ENCODE data around the gene JMJD1C. TPM values are rescaled to one million over a fixed set of nuclear protein-coding genes. Genes with fewer than 3 reads are reported as not detected.

JMJD1C gene
- total RNA-seq, 6 experiments from 2014 or later = 29.6 to 53.3 (median 38.2) TPM

DNA sequence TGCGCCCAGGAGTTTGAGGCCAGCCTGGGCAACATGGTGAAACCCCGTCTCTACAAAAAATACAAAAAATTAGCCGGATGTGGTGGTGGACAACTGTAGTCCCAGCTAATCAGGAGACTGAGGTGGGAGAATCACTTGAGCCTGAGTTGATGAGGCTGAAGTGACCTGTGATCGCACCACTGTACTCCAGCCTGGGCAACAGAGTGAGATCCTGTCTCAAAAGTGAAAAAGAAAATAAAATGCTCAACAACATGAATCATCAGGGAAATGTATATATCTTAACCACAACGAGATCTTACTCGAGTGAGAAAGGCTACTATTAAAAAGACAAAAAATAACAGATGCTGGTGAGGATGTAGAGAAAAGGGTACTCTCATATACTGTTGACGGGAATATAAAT lies 72.7 kb downstream of the JMJD1C start:
- intact Hi-C loops (cut with DNase I) = no loop called here
- WGBS (ENCODE audit: insufficient coverage, low coverage, low lambda C conversion rate, missing lambda C conversion rate) = 83% methylated on average over 6 of the region's 7 CpGs
- ATAC-seq (no peak), DNase-seq (no peak)
- Histone ChIP-seq H3K4me3 (no peak overlapping the region), H3K27me3 (no peaks in the 10 kb centered on the region), H3K36me3 (no peaks in the 10 kb centered on the region), H3K27ac (no peak overlapping the region), H3K9me3 (no peaks in the 10 kb centered on the region), H3K4me1 (peaks cover 0 to 8% (median 0%) of the 10 kb centered on the region in 4 donors)
- TF ChIP-seq CTCF (IDR thresholded peaks at IDR 0.05) (no peak), POLR2A (IDR thresholded peaks at IDR 0.05) (no peak)

DNA sequence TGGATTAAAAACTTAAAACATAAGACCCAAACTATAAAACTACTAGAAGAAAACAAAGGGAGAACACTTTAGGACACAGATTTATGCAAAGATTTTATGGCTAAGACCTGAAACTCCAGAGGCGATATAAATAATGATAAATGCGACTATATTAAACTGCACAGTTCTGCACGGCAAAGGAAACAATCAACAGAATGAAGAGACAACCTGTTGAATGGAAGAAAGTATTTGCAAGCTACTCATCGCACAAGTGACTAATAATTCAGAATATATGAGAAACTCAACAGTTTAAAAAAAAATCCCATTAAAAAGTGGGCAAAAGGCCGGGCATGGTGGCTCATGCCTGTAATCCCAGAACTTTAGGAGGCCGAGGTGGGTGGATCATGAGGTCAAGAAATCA lies 73.6 kb downstream of the JMJD1C start:
- Histone ChIP-seq H3K27ac (no peak overlapping the region), H3K27me3 (no peaks in the 10 kb centered on the region), H3K9me3 (no peaks in the 10 kb centered on the region), H3K36me3 (no peaks in the 10 kb centered on the region), H3K4me1 (peaks cover 0 to 8% (median 0%) of the 10 kb centered on the region in 4 donors), H3K4me3 (no peak overlapping the region)
- ATAC-seq (no peak), DNase-seq (no peak)
- WGBS (ENCODE audit: insufficient coverage, low coverage, low lambda C conversion rate, missing lambda C conversion rate) = 93% methylated on average over 6 of the region's 6 CpGs
- intact Hi-C loops (cut with DNase I) = no loop called here
- no peak for TF ChIP-seq CTCF (IDR thresholded peaks at IDR 0.05)
- no peak for TF ChIP-seq POLR2A (IDR thresholded peaks at IDR 0.05)

DNA sequence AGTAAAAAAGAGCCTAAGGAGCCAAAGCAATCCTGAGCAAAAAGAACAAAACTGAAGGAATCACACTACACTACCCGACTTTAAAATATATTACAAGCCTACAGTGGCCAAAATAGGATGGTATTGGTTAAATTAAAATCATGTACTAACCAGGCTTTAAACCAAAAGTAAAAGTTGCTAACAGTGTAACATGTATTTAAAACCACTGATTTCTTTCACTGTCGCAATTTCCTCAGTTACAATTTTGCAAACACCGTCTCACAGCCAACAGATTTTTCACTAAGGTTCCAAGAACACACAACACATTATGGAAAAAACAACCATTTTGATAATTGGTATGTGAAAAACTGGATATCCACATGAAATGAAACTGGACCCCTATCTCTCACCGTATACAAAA lies 74.0 kb downstream of the JMJD1C start:
- Histone ChIP-seq H3K9me3 (no peaks in the 10 kb centered on the region), H3K4me1 (peaks cover 0 to 8% (median 0%) of the 10 kb centered on the region in 4 donors), H3K4me3 (no peak overlapping the region), H3K27ac (peak overlapping the region in 1 of 3 donors; percentile 16), H3K36me3 (no peaks in the 10 kb centered on the region), H3K27me3 (no peaks in the 10 kb centered on the region)
- 43% methylated on average over 4 of the region's 4 CpGs for WGBS (ENCODE audit: insufficient coverage, low coverage, low lambda C conversion rate, missing lambda C conversion rate)
- TF ChIP-seq POLR2A (IDR thresholded peaks at IDR 0.05) = no peak
- DNase-seq (no peak), ATAC-seq (peak; percentile 57 to 73 (median 65))
- intact Hi-C loops (cut with DNase I) = no loop called here

- H3K4me1 ChIP-seq = peaks cover 0 to 8% (median 0%) of the 10 kb centered on the region in 4 donors
- no peak for ATAC-seq
- no peak overlapping the region for H3K27ac ChIP-seq
- H3K4me3 ChIP-seq = no peak overlapping the region
- DNase-seq = no peak
- intact Hi-C loops (cut with DNase I) = no loop called here
- no peaks in the 10 kb centered on the region for H3K36me3 ChIP-seq
- H3K9me3 ChIP-seq = no peaks in the 10 kb centered on the region
- H3K27me3 ChIP-seq = no peaks in the 10 kb centered on the region
- 93% methylated on average over 1 of the region's 1 CpG for WGBS (ENCODE audit: insufficient coverage, low coverage, low lambda C conversion rate, missing lambda C conversion rate)
- TF ChIP-seq CTCF (IDR thresholded peaks at IDR 0.05) = no peak
- no peak for TF ChIP-seq POLR2A (IDR thresholded peaks at IDR 0.05)
Measured at GRCh38 chr10:63390521-63390920, 75.3 kb downstream of the JMJD1C start.

GRCh38 chr10:63388421-63389031 lies 77.3 kb downstream of the JMJD1C start:
- no peak overlapping the region for H3K4me3 ChIP-seq
- ATAC-seq (peak in 3 of 4 donors; percentile 41 to 65 (median 50)), DNase-seq (no peak)
- WGBS (ENCODE audit: insufficient coverage, low coverage, low lambda C conversion rate, missing lambda C conversion rate) = 19% methylated on average over 2 of the region's 2 CpGs
- H3K4me1 ChIP-seq = peaks cover 0 to 8% (median 0%) of the 10 kb centered on the region in 4 donors
- no peaks in the 10 kb centered on the region for H3K9me3 ChIP-seq
- intact Hi-C loops (cut with DNase I) = no loop called here
- no peak for TF ChIP-seq CTCF (IDR thresholded peaks at IDR 0.05)
- TF ChIP-seq POLR2A (IDR thresholded peaks at IDR 0.05) = no peak
- no peaks in the 10 kb centered on the region for H3K36me3 ChIP-seq
- H3K27me3 ChIP-seq = no peaks in the 10 kb centered on the region
- H3K27ac ChIP-seq = no peak overlapping the region
